Measurements from ENCODE around the gene CDC42SE1.

Gene CDC42SE1

DNA sequence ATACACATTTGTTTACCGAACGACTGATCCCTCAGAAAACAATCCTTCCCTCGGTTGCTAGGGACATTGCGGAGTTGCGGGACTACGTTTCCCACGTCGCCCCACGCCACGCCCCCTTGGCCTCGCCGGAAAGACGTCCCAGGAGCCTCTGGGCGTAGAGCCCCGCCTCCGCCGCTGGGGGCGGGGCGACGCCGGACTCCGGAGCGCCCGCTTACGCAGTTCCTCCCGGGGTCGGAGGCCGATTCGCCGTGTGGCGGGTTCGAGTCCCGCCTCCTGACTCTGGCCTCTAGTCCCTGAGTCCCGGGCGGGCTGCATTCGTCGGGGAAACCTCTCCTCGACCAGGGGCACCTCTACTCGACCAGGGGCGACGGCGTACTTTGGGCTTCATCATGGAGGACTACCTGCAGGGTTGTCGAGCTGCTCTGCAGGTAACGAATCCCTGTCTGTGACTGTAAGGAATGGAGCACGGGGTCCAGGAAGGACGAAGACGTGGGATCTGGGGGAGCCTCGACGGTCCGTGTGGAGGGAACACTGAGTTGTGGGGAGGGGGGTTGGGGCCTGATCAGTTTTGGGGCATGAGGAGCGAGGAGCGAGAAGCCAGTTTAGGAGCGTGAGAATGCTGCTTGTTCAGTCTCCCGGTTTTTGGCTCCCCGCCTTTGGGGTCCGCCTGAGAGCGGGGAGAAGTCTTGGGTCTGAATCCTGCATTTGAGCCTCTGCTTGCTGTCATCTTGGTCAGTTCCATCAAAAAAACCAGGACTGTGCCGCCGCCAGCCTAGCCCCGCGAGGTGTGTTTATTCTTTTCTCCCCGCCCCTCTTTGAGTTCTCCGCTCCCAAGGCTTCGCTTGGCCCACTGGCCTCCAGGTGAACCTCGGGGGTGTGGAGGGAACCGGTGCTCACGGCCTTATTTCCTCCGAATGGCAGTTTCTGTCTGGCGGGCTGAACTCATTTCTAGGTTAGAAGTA, 50.9 kb downstream of the CDC42SE1 start, which contains the start of gene PRUNE1:
PRUNE1 (plus strand) TSS at position 206 of the 962 bp plus-strand sequence; CDS start at position 390, 184 bp downstream.
- peak; percentile 44 for FAIRE-seq

- no peak for FAIRE-seq
Measured at GRCh38 chr1:151007853-151008243, 51.6 kb downstream of the CDC42SE1 start.

DNA sequence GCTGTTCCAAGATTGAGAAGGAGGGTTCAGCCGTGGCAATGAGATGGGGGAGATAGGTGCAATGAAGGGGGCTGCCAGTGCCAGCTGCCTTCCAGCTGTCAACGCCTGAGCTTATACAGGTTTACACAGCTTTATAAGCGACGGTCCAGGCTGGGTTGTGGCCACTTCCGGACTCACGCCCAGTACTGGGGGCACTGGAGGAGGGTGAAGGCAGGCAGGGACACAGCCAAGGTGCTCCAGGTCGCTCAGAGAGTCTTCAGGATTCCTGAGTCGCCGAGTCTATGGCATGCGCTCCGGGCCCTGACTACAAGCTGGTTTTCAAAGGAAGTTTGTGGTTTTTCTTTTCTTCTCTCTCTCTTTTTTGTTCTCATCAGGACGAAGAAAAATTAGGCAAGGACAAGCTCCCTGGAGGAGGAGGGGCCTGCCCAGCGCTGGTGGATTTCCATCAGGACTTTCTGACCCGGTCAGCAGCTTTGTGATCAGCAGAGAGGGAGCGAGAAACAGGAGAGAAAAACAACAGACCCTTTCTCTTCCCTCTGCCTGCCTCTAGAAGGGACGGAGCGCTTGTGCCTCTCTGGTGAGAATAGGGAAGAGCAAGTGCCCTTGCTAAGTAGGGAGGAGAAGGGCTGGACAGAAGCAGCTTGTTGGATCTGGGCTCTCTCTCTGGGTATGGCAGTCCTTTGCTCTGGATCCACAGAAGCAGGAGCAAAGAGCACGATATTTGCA, 52.9 kb downstream of the CDC42SE1 start, which contains the start of gene MINDY1:
MINDY1 (minus strand) TSS at position 576 of the 726 bp plus-strand sequence. CDS start 4,285 bp downstream, outside the sequence.
- no peak for FAIRE-seq

- no peak for FAIRE-seq
Measured at GRCh38 chr1:151005729-151006319, 53.6 kb downstream of the CDC42SE1 start.

- FAIRE-seq, result no peak
Measured at GRCh38 chr1:151003180-151003579, 56.2 kb downstream of the CDC42SE1 start.

- FAIRE-seq, result no peak
Measured at GRCh38 chr1:151002611-151003010, 56.8 kb downstream of the CDC42SE1 start.

DNA sequence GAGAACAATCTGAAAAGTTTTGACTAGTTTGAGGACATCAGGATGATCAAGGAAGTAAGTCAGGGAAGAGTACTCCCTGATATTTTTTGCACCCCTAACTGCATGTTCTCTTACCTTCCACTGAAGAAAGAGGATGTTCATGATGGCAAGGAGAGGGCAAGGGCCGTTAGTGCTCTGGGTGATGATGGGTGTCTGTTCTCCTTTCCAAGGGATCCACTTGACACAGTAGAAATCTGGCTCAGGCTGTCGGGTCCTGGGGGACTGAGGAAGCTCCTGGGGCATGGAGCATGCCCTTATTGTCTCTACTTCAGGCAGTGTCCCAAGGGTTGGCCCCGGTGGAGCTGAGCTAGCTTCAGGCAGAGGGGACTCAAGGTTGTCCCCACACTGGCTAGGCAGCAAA, 57.4 kb downstream of the CDC42SE1 start:
- FAIRE-seq, result no peak

DNA sequence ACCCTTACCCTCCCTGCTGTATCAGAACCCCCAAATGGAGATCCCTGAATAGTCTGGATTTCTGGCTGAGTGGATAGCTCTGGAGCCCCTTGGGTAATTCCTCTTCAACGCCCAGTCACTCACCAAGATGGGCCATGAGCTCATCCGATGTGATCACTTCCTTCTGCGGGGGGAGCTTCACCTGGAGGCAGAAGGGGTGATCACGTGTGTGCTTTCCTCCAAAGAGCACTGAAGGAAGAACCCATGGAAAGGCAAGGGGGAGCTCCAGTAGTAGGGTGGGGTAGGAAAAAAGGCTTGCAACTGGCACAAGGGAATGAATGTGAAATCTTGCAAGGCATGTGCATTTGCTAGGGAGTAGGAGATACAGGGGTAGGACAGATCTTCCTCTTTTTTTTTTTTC, 57.8 kb downstream of the CDC42SE1 start:
- no peak for FAIRE-seq
